Measurements from ENCODE around the gene ZBTB20.

Gene ZBTB20

GRCh38 chr3:114615523-114616085 is 531.5 kb downstream of the ZBTB20 start:
- no peak for DNase-seq

DNA sequence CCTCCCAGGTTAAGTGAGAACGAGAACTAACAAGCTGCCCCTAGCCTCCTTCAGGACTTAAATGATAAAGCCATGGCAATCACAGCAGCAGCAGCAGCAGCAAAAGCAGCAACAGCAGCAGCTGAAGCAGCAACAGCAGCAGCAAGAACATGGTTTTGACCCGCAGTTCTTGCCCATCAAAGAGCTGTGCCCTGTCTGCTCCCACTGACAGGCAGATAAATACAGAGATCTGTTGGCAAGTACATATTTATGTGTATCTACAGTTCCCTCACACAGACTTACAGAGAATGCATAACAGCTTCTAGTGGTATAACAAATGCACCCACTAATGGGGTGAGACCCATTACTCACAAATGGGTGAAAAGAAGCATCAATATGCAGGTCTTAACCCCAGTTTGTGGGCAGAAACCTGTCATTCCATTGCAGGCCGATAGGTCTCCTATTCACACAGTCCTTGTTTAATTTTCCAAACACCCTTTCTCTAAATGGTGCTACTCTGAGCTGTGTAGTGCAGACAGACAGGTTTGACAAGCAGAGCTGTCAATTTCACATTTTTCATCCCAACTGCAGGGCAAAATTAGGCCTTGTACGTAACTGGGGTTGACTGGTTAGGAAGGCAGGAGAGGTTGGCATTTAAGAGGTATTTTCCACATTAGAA is 537.0 kb downstream of the ZBTB20 start:
- DNase-seq: no peak

GRCh38 chr3:114608293-114608692 is 538.8 kb downstream of the ZBTB20 start:
- no peak for DNase-seq

- no peak for DNase-seq
Observed at GRCh38 chr3:114606336-114606735, 540.8 kb downstream of the ZBTB20 start.

- DNase-seq: no peak
Observed at GRCh38 chr3:114600571-114600970, 546.5 kb downstream of the ZBTB20 start.

DNA sequence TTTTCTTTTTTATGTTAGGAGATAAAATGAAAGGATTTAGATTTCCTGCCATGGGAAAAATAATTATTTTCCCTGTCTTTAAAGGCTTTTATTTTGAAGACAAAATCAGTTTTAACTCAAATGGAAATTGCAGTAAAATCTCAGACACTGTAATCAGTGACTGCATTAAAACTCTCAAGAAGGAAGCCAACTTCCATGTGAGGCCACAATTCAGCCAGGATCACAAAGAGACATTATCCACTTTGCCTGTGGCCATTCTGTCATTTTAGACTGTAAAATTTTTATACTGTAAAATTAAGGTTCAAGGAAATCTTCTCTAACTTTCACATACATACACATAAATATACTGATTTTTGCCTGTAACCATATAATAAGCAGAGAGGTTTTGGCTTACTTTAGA is 549.2 kb downstream of the ZBTB20 start:
- DNase-seq: no peak

DNA sequence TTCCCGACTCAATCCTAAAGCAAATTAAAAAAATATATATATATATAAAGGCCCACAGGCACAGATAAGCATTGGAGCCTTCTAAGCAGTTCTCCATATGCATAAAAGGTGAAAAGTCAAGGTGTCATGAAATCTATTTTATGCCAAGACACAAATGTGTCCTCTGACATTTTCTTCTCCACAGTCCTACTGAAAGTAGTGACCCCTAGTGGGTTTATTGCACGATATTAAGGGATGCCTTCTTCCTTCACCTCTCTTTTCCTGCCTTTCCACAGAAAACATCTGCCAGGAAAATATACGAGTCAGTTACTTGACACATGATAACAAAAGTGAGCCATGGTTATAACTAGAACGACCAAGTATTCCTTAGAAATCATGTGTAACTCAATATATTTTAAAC is 550.1 kb downstream of the ZBTB20 start:
- DNase-seq: no peak

- DNase-seq: no peak
Observed at GRCh38 chr3:114596147-114596546, 550.9 kb downstream of the ZBTB20 start.

DNA sequence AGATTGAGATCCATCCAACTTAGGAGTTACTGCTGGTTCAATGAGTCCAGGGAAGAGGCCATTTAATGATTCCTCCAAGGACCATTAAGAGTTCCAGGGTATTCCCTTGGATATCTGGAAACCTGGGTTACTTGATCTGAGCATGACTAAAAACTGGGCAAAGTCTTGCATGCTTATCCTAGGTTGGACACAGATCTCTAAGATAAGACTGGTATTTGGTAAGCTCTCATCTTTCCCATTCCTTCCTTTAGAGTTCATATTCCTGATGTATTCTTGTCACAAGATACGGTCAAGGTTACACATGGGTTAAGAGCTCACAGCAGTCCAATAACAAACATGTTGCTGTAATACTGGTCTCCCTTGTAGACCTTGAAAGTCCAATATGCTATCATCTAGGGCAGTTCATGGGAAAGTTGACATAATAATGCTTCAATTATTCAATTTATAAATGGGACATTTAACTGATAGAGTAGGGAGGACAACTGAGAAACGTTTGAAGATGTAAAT is 551.5 kb downstream of the ZBTB20 start:
- DNase-seq: no peak

- no peak for DNase-seq
Observed at GRCh38 chr3:114590309-114591047, 556.6 kb downstream of the ZBTB20 start.

DNA sequence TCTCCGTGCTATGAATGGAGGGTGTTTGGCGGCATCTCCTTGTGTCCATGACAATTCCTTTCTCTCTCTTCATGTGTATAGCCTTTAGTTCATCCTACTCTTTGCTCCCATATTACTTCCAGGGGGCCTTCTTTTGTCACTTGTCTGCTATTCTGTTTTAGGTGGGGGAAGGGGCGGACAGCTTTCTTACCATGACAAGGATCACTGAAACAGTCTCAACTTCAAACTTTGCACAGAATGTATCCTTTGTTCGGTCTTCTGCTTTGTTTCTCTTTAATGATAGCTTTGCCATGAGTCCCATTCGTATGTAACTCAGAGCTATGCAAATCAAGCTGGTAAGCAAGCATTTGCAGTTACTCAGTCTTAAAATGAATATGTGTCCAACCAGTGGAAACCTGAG is 559.1 kb downstream of the ZBTB20 start:
- DNase-seq: no peak

GRCh38 chr3:114586119-114586518 is 561.0 kb downstream of the ZBTB20 start:
- no peak for DNase-seq

DNA sequence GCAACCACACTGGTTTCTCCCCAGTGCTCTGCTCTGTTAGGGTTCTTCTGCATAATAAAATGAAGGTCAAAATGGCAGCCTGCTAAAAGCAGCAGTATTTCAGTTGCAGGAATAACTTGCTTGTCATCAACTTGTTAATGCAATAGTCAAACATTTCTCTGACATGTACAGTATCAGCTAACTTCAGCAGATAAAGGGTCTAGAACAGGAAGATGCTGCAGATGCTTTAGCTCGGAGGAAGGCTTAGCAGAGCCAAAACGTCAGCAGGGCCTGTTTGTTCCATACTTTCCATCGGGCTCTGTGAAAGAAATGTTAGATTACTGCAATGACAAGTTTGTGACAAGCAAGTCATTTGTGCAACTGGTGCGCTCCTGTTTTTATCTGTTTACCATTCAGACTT is 561.4 kb downstream of the ZBTB20 start:
- no peak for DNase-seq

DNA sequence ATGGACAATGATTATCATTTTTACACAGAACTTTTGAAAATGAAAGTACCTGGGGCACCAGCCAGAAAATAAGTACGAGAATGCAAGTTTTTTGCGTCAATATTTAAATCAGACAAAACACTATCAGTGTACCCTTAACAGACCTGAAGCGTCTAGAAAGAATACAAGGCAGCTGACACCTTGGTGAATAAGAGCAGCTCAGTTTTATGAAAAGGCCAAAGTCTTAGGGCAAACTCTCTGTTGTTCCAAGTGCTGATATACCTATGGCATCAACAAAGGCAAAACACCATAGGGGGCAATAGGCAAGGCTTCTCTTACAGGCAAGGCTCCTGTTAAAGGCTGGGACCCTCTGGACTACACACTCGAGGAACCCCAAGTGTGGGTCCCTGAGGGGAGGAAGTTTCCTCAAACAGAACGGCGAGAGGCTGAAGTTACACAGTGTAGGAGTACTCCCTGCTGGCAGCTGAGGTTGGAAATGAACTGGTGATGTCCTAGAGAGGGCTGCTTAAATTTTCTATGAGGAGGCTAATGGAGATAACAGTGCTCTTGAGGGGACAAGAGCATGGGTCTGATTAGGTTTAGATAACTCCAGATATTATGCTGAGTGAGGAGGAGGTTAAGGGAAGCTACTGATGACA is 562.2 kb downstream of the ZBTB20 start:
- no peak for DNase-seq

DNA sequence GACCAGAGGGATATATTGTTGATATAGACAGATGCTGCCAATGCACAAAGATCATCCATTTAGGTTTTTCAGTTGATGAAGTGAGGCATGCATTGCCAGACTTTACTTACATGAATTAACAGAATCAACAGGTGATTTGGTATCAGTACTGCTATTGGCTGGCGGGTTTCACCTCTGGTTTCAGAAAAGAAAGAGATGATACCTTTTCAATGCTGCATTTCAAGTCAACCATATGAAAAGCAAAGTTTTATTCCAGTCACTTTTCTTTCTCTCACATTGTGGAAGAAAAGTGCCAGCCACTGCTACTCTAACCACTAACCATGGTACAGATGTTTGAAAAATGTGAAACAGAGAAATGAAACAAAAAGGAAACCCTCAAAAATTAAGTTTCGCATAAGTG is 564.2 kb downstream of the ZBTB20 start:
- DNase-seq: no peak

DNA sequence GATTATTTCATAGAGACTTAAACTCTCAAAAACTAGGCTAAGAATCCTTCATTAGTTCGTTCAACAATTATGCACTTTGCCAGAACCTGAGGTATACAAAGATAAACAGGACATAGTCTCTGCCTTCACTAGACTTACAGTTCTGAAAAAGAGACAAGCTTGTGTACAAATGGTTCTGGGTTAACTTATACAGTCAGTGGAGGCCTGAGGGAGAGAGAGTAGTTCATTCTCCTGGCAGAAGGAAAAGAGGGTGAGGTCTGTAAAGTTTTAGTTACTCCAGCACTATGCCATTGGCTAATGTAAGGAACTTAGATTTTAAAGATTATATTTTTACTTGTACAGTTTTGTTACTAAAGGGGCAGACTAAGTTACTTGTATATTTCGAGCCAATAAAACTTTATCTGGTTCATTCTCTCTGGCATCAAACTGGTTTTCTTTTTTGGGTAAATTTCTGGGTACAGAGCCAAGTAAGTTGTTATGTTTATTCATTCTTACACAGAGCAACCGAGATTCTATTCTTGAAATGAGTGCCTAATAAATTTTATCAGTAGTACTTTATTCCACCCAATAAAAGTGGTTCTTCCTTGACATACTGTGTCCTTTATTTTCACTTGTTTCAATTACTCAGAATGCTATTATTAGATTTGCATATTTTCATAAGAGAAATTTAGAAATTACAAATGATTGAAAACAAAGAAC is 574.6 kb downstream of the ZBTB20 start:
- no peak for DNase-seq

DNA sequence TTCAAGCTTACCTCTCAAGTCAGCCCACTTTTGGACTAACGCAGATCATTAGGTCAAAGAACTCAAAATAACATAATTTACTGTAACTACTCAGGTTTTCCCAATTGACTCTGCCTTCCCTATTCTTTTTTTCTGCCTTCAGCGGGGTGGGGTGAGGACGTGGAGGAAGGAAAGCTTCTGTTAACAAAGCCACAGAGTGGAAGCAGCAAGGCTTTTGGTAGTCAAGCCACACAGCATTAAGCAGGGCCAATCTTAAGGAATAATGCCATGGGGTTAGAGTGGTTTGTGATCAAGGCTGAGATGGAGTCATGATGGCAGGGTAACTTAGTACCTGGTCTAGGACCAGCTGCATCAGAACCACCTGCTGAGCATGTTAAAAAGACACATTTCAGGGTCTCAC is 575.7 kb downstream of the ZBTB20 start:
- no peak for DNase-seq

- DNase-seq: no peak
Observed at GRCh38 chr3:114569186-114569585, 577.9 kb downstream of the ZBTB20 start.

- DNase-seq: no peak
Observed at GRCh38 chr3:114567771-114568170, 579.3 kb downstream of the ZBTB20 start.

DNA sequence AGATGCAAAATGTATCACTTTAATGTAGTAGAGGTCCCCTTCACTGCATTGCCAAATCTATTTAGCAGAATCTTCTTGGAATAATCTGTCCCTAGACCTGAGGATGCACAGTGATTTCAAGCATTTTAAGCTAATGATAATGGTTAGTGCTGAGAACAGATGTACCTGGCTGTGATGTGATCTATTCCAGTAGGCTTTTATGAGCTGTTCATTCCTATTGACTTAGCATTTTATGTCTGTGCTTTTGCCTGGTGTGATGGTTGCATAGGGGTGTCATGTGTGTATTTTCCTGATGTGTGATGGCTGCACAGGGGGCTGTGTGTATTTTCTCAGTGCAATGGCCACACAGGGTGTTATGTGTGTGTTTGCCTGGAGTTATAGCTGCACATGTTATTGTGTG is 580.3 kb downstream of the ZBTB20 start:
- no peak for DNase-seq

GRCh38 chr3:114566162-114566755 is 580.8 kb downstream of the ZBTB20 start:
- no peak for DNase-seq

DNA sequence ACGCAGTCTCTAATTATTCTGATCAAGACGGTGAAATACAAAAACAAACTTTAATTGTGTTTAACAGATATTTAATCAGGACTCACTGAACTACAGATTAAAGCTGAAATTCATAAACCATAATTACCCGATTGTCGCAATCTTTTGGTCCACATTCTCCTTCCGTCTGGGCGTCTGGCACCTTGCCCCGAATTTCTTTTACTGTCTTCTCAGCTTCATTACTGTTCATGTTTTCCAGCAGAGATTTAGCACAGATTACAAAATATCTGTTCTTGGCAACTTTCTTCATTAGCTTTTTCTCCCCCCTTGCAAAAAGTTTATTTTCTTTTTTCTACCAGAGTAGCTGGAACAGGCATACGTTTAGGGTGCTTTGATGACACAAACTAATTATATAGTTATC is 581.9 kb downstream of the ZBTB20 start:
- no peak for DNase-seq

GRCh38 chr3:114563720-114564119 is 583.4 kb downstream of the ZBTB20 start:
- DNase-seq: no peak

All from DMS79 (cell line).